ENCODE data around the gene ANKMY1. TPM values are rescaled to one million over a fixed set of nuclear protein-coding genes. Genes with fewer than 3 reads are reported as not detected.
"Not testable (repeated sequence)": the region's sequence is repeated elsewhere in the genome, so short reads cannot be mapped to it uniquely, and the experiment has no call there.

ANKMY1 gene
- total RNA-seq, 1 donor from 2014 or later, result 20.6 TPM

GRCh38 chr2:240523451-240524281 is 34.1 kb downstream of the ANKMY1 start:
- Histone ChIP-seq H3K27ac (no peak overlapping the region), H3K36me3 (peaks cover 0 to 20% of the 10 kb centered on the region in 2 donors), H3K27me3 (no peaks in the 10 kb centered on the region), H3K4me1 (peaks cover 16% of the 10 kb centered on the region), H3K4me3 (no peak overlapping the region), H3K9me3 (no peaks in the 10 kb centered on the region)
- peak in 1 of 2 donors; percentile 67 for DNase-seq (ENCODE audit: extremely low spot score in 2 of 2)
- no peak for TF ChIP-seq CTCF (IDR thresholded peaks at IDR 0.05)
- TF ChIP-seq POLR2AphosphoS5 (IDR thresholded peaks at IDR 0.05; ENCODE audit: insufficient read depth in 1 of 2, low read depth in 1 of 2), result no peak
- no peak for TF ChIP-seq POLR2A (IDR thresholded peaks at IDR 0.05)
- intact Hi-C loops (cut with DNase I), result no loop called here

DNA sequence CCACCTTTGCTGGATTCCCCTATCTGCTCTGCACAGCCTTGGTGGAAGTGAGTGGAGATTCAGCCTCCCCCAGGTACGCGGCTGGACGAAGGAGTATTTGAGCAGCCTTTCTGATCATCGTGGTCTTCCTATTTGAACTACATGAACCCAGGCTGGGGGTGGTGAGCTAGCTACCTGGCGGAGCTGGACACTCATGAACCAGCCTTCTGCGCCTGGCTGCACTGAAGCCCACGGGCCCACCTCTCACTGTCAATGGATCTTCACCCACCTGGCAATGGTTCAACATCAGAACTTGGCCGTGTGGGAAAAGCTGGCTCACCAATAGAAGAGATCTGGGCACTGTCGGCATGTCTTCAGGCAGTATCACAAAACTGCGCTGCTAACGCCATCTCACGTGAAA is 35.4 kb downstream of the ANKMY1 start:
- Histone ChIP-seq H3K9me3 (no peaks in the 10 kb centered on the region), H3K27ac (no peak overlapping the region), H3K27me3 (no peaks in the 10 kb centered on the region), H3K4me1 (peaks cover 16% of the 10 kb centered on the region), H3K4me3 (no peak overlapping the region), H3K36me3 (peaks cover 0 to 20% of the 10 kb centered on the region in 2 donors)
- TF ChIP-seq POLR2AphosphoS5 (IDR thresholded peaks at IDR 0.05; ENCODE audit: insufficient read depth in 1 of 2, low read depth in 1 of 2) (no peak), CTCF (IDR thresholded peaks at IDR 0.05) (no peak), POLR2A (IDR thresholded peaks at IDR 0.05) (no peak)
- peak in 1 of 2 donors; percentile 49 for DNase-seq (ENCODE audit: extremely low spot score in 2 of 2)
- intact Hi-C loops (cut with DNase I), result no loop called here

GRCh38 chr2:240521885-240522284 is 35.9 kb downstream of the ANKMY1 start:
- H3K27ac ChIP-seq; intact Hi-C loops (cut with DNase I); H3K9me3 ChIP-seq; H3K27me3 ChIP-seq; DNase-seq (ENCODE audit: extremely low spot score in 2 of 2); H3K4me3 ChIP-seq: not testable (repeated sequence)
- H3K4me1 ChIP-seq, result peaks cover 16% of the 10 kb centered on the region
- peaks cover 0 to 20% of the 10 kb centered on the region in 2 donors for H3K36me3 ChIP-seq

GRCh38 chr2:240520974-240521350 is 36.8 kb downstream of the ANKMY1 start:
- H3K4me3 ChIP-seq, result no peak overlapping the region
- TF ChIP-seq POLR2AphosphoS5 (IDR thresholded peaks at IDR 0.05; ENCODE audit: insufficient read depth in 1 of 2, low read depth in 1 of 2) (no peak), POLR2A (IDR thresholded peaks at IDR 0.05) (no peak), CTCF (IDR thresholded peaks at IDR 0.05) (no peak)
- H3K4me1 ChIP-seq, result peaks cover 16% of the 10 kb centered on the region
- H3K27me3 ChIP-seq, result no peaks in the 10 kb centered on the region
- peaks cover 0 to 20% of the 10 kb centered on the region in 2 donors for H3K36me3 ChIP-seq
- H3K9me3 ChIP-seq, result no peaks in the 10 kb centered on the region
- H3K27ac ChIP-seq, result no peak overlapping the region
- intact Hi-C loops (cut with DNase I), result no loop called here
- peak; percentile 44 to 87 for DNase-seq (ENCODE audit: extremely low spot score in 2 of 2)

DNA sequence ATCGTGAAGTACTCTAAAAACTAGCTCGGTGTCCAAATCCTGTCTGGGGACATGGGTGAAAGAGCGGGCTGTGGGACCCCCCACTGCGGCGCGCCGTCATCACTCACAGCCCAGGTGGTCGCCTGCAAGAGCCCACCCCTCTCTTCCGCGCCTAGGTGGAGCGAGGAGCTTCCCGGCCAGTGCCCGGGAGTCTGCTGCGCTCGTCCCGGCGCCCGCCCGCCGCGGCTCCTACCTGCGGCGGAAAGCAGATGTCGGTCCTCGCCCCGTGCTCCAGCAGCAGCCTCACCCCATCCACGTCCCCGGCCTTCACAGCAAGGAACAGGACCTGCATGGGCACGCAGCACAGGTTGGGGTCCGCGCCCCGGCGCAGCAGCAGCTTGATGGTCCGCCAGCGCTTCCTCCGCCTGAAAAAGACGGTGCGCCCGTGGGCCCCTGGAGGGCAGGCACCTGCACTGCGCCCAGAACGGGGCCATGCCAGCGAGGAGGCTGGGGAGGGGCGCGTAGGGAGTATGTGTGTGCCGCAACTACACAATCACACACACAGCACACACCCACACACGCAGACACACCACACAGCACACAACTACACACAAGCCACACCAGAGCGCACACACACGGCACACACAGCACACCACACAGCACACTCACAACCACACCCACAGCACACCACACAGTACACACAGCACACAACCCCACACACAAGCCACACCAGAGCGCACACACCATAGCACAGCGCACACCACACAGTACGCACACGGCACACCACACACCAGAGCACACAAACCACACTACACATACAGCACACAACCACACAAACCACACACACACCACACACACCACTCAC is 37.4 kb downstream of the ANKMY1 start:
- Histone ChIP-seq H3K36me3 (peaks cover 0 to 17% of the 10 kb centered on the region in 2 donors), H3K4me3 (peak overlapping the region; percentile 2 to 13), H3K4me1 (peaks cover 16% of the 10 kb centered on the region), H3K27ac (no peak overlapping the region), H3K9me3 (no peaks in the 10 kb centered on the region), H3K27me3 (no peaks in the 10 kb centered on the region)
- intact Hi-C loops (cut with DNase I), result no loop called here
- TF ChIP-seq CTCF (IDR thresholded peaks at IDR 0.05), result no peak
- no peak for TF ChIP-seq POLR2A (IDR thresholded peaks at IDR 0.05)
- TF ChIP-seq POLR2AphosphoS5 (IDR thresholded peaks at IDR 0.05; ENCODE audit: insufficient read depth in 1 of 2, low read depth in 1 of 2), result no peak
- peak; percentile 71 to 77 for DNase-seq (ENCODE audit: extremely low spot score in 2 of 2)

All from vagina (tissue), 2 donors.